Activated T-cell treated with anti-CD3 and anti-CD28 coated beads, Interleukin-2, amount 50 U/mL, for 72 hours (primary cell): Measurements from ENCODE around the gene SF3B5. TPM values are rescaled to one million over a fixed set of nuclear protein-coding genes. Genes with fewer than 3 reads are reported as not detected.

Source experiments
- ATAC-seq, 2 donors: fragments of 150-1000 bp; cut with Tn5 transposase; replicated peaks in 1 of 2; 2 replicates each; pipeline ENCODE4 v1.10.0; 2021; ENCODE audit warnings: moderate library complexity in 2 of 2, mild to moderate bottlenecking in 1 of 2
- DNase-seq, 2 donors: peaks; one replicate each; pipeline ENCODE4 v3.0.0; 2021 to 2022; ENCODE audit warnings: mixed read lengths in 1 of 2
- H3K27ac Mint-ChIP-seq: one replicate; pipeline ENCODE4 v1.8.0; 2022; ENCODE audit warnings: mild to moderate bottlenecking, moderate library complexity, mixed read lengths
- H3K27me3 Mint-ChIP-seq: one replicate; pipeline ENCODE4 v1.8.0; 2022; ENCODE audit warnings: low read depth, mixed read lengths
- H3K36me3 Mint-ChIP-seq, 2 donors: one replicate each; pipeline ENCODE4 v1.8.0; 2022; ENCODE audit warnings: mixed read lengths in 2 of 2, mild to moderate bottlenecking in 1 of 2; ENCODE audit not compliant: insufficient read depth in 2 of 2
- H3K4me1 Mint-ChIP-seq: one replicate; pipeline ENCODE4 v1.8.0; 2022; ENCODE audit warnings: low read depth, mixed read lengths
- H3K4me3 Mint-ChIP-seq, 2 donors: one replicate each; pipeline ENCODE4 v1.8.0; 2022; ENCODE audit warnings: mild to moderate bottlenecking in 2 of 2, mixed read lengths in 2 of 2, moderate library complexity in 2 of 2
- H3K9me3 Mint-ChIP-seq, 2 donors: one replicate each; pipeline ENCODE4 v1.8.0; 2022; ENCODE audit warnings: mixed read lengths in 2 of 2
- total RNA-seq, 2 donors: library from RNA; stranded (reverse); gene quantifications; one replicate each; pipeline ENCODE4 v1.2.3, GENCODE V29; 2022

The SF3B5 gene
- total RNA-seq, 2 donors from 2014 or later = 126 to 141 TPM

- H3K27me3 Mint-ChIP-seq = no peaks in the 10 kb centered on the region
Observed at GRCh38 chr6:144129469-144129868, 34.1 kb upstream of the SF3B5 start.

DNA sequence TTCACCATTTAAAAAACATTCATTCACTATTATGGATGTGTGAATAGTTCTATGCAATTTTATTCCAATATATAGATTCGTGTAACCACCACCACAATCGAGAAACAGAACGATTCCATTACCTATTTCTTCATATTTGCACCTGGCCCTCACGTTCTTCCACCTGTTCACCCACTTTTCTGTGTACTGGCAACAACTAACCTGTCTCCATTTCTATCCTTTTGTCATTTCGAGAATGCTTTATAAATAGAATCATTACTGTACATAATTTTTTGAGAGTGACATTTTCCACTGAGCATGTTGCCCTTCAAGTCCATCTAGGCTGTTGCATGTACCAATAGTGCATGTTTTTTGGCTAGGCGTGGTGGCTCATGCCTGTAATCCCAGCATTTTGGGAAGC lies 31.7 kb upstream of the SF3B5 start:
- ATAC-seq = no peak
- DNase-seq = no peak
- Mint-ChIP-seq H3K9me3 (peaks cover 0 to 2% of the 10 kb centered on the region in 2 donors), H3K4me3 (no peak overlapping the region), H3K4me1 (peaks cover 29% of the 10 kb centered on the region), H3K36me3 (peaks cover 0 to 2% of the 10 kb centered on the region in 2 donors), H3K27ac (no peak overlapping the region), H3K27me3 (no peaks in the 10 kb centered on the region)

More at GRCh38 chr6:144129469-144129868, 34.1 kb upstream of the SF3B5 start:
- Mint-ChIP-seq H3K4me3 (peak overlapping the region in 1 of 2 donors; percentile 5), H3K36me3 (no peaks in the 10 kb centered on the region), H3K4me1 (peaks cover 45% of the 10 kb centered on the region), H3K9me3 (peaks cover 0 to 2% of the 10 kb centered on the region in 2 donors), H3K27ac (no peak overlapping the region)
- no peak for DNase-seq
- no peak for ATAC-seq

DNA sequence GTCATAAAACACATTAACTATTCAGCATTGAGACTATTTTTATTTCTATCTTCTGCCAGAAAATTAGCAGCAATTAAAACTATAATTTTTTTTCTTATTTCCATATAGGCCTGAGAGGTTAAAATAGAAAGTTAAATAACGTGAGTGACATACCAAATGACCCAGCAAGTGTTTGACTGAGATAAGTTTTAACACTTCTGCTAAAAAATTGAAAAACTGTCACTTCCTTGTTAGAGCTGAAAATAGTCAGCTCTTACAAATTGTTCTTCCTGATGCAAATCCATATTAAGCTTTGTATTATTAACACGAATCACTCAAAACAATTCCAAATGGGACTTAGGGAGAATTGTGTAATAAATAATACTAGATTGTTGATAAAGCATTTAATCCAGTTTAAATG lies 28.5 kb upstream of the SF3B5 start:
- H3K4me1 Mint-ChIP-seq = peaks cover under 1% of the 10 kb centered on the region
- H3K27ac Mint-ChIP-seq = no peak overlapping the region
- ATAC-seq (no peak), DNase-seq (no peak)
- peaks cover 0 to 2% of the 10 kb centered on the region in 2 donors for H3K36me3 Mint-ChIP-seq
- H3K9me3 Mint-ChIP-seq = peaks cover 0 to 2% of the 10 kb centered on the region in 2 donors
- H3K27me3 Mint-ChIP-seq = no peaks in the 10 kb centered on the region
- H3K4me3 Mint-ChIP-seq = no peak overlapping the region

DNA sequence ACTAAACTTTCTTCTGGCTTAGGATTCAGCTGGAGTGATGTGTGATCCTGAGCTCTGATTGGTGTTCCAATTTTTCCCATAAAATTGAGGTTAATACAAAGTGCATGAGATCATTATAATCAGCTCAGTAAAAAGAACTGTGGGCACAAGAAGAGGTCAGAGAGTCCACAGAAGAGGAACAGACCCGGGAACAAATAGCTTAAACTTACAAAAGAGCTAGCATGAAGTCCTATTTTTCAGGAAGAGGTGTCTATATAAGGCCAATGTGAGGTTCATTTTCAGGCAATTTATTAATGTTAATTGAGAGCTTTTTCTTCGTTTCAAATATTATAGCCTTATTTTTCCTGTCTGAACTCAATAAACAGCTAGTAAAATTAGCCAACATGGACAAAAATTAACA lies 28.0 kb upstream of the SF3B5 start:
- peaks cover 0 to 2% of the 10 kb centered on the region in 2 donors for H3K9me3 Mint-ChIP-seq
- DNase-seq (no peak), ATAC-seq (no peak)
- no peaks in the 10 kb centered on the region for H3K27me3 Mint-ChIP-seq
- H3K27ac Mint-ChIP-seq = no peak overlapping the region
- H3K4me1 Mint-ChIP-seq = no peaks in the 10 kb centered on the region
- H3K36me3 Mint-ChIP-seq = peaks cover 0 to 2% of the 10 kb centered on the region in 2 donors
- H3K4me3 Mint-ChIP-seq = no peak overlapping the region

- no peaks in the 10 kb centered on the region for H3K4me1 Mint-ChIP-seq
- H3K36me3 Mint-ChIP-seq = peaks cover 0 to 2% of the 10 kb centered on the region in 2 donors
- DNase-seq = no peak
- no peak overlapping the region for H3K4me3 Mint-ChIP-seq
- H3K27ac Mint-ChIP-seq = no peak overlapping the region
- H3K27me3 Mint-ChIP-seq = no peaks in the 10 kb centered on the region
- H3K9me3 Mint-ChIP-seq = peaks cover 0 to 2% of the 10 kb centered on the region in 2 donors
- no peak for ATAC-seq
Observed at GRCh38 chr6:144122861-144123260, 27.5 kb upstream of the SF3B5 start.

DNA sequence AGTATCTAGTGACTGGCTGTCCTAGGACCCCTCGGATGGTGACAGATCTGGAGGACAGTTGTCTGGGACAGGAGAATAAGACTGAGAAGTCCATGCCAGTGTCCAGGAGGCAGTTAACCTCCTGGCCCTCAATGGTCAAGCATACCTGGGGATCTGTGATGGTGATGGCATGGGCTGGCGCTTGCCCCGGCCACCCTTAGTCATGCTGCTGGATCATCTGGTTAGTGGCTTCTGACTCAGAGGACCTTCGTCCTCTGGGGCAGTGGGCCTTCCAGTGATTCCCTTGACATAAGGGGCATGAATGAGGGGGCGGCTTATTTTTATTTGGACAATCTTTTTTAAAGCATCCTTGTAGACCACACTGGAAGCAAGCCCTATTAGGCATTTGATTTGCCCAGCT lies 24.0 kb upstream of the SF3B5 start:
- H3K4me3 Mint-ChIP-seq = no peak overlapping the region
- H3K27ac Mint-ChIP-seq = no peak overlapping the region
- no peak for ATAC-seq
- peaks cover 0 to 2% of the 10 kb centered on the region in 2 donors for H3K36me3 Mint-ChIP-seq
- peaks cover 2% of the 10 kb centered on the region in 2 donors for H3K9me3 Mint-ChIP-seq
- no peaks in the 10 kb centered on the region for H3K4me1 Mint-ChIP-seq
- no peaks in the 10 kb centered on the region for H3K27me3 Mint-ChIP-seq
- DNase-seq = no peak

DNA sequence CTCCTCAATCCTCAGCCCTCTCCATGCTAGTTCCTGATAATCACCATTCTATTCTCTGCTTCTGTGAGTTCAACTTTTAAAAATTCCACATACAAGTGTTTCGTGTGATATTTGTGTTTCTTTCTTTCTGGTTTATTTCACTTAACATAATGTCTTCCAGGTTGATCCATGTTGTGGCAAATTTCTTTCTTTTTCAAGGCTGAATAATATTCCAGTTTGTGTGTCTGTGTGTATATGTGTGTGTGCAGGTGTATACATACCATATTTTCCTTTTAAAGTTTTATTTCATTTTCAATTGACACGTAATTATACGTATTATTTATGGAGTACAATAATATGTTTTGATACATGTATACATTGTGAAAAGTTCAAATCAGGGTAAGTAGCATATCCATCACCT lies 19.8 kb upstream of the SF3B5 start:
- Mint-ChIP-seq H3K4me1 (no peaks in the 10 kb centered on the region), H3K27ac (peak overlapping the region; percentile 34), H3K4me3 (no peak overlapping the region), H3K9me3 (peaks cover 0 to 2% of the 10 kb centered on the region in 2 donors), H3K27me3 (no peaks in the 10 kb centered on the region), H3K36me3 (no peaks in the 10 kb centered on the region)
- ATAC-seq (no peak), DNase-seq (no peak)

- ATAC-seq = no peak
- Mint-ChIP-seq H3K27me3 (no peaks in the 10 kb centered on the region), H3K4me3 (no peak overlapping the region), H3K4me1 (no peaks in the 10 kb centered on the region), H3K27ac (no peak overlapping the region), H3K9me3 (peaks cover 0 to 2% of the 10 kb centered on the region in 2 donors), H3K36me3 (no peaks in the 10 kb centered on the region)
- no peak for DNase-seq
Observed at GRCh38 chr6:144113366-144113765, 18.0 kb upstream of the SF3B5 start.

GRCh38 chr6:144110210-144110609 lies 14.8 kb upstream of the SF3B5 start:
- Mint-ChIP-seq H3K4me1 (peaks cover 10% of the 10 kb centered on the region), H3K27ac (no peak overlapping the region), H3K9me3 (no peaks in the 10 kb centered on the region), H3K27me3 (no peaks in the 10 kb centered on the region), H3K4me3 (no peak overlapping the region), H3K36me3 (no peaks in the 10 kb centered on the region)
- DNase-seq = no peak
- no peak for ATAC-seq

DNA sequence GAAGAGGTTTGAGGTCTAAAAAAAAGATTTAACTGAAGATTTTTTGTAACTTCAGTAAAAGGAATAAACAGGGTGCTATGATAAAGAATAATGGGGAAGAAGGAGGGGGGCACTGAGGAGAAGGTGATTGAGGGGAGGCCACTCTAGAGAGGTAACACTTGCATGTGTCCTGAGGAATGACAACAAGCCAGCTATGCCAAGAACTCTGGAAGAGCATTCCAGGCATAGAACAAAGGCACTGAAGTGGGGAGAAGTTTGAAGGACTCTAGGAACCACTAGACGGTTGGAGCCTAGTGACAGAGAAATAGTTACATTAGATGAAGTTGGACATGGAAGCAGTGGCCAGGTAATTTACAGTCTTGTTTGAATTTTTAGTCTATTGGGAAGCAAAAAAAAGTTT lies 10.8 kb upstream of the SF3B5 start:
- H3K4me1 Mint-ChIP-seq = peaks cover 14% of the 10 kb centered on the region
- H3K27ac Mint-ChIP-seq = peak overlapping the region; percentile 10
- H3K36me3 Mint-ChIP-seq = no peaks in the 10 kb centered on the region
- ATAC-seq (no peak), DNase-seq (no peak)
- no peaks in the 10 kb centered on the region for H3K27me3 Mint-ChIP-seq
- no peak overlapping the region for H3K4me3 Mint-ChIP-seq
- H3K9me3 Mint-ChIP-seq = no peaks in the 10 kb centered on the region

DNA sequence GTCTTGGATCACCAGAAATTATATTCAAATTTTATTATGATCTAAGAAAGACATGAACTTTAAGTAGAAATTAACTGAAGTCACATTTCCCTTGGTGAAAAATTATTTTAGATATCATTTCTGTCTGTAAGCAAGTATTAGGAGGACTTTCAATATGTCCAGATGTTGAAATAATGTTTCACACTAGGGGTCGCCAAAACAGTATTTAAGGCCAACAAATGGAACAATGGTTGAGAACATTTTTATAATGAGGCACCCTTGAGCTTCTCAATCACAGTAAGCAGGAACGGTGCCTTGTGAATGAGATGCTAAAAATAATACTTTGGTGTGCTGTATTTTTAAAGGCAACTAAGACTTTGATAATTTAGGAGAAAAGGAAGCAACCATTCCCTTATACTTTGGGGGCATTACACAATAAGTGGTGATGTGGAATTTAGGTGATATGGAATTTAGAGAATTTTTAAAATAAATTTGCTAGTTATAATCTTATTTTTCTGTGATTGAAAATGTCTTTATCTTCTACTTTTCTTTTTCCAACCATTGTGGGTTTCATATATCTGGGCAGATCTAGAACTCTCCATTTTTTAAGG lies 9.6 kb upstream of the SF3B5 start:
- no peak overlapping the region for H3K4me3 Mint-ChIP-seq
- H3K27ac Mint-ChIP-seq = peak overlapping the region; percentile 14
- H3K27me3 Mint-ChIP-seq = no peaks in the 10 kb centered on the region
- DNase-seq (peak; percentile 31 to 52), ATAC-seq (peak; percentile 57 to 65)
- no peaks in the 10 kb centered on the region for H3K9me3 Mint-ChIP-seq
- no peaks in the 10 kb centered on the region for H3K36me3 Mint-ChIP-seq
- peaks cover 14% of the 10 kb centered on the region for H3K4me1 Mint-ChIP-seq

- Mint-ChIP-seq H3K27ac (peak overlapping the region; percentile 14), H3K36me3 (no peaks in the 10 kb centered on the region), H3K4me1 (peaks cover 14% of the 10 kb centered on the region), H3K4me3 (no peak overlapping the region), H3K27me3 (no peaks in the 10 kb centered on the region), H3K9me3 (no peaks in the 10 kb centered on the region)
- DNase-seq (no peak), ATAC-seq (no peak)
Observed at GRCh38 chr6:144104488-144104887, 9.1 kb upstream of the SF3B5 start.

DNA sequence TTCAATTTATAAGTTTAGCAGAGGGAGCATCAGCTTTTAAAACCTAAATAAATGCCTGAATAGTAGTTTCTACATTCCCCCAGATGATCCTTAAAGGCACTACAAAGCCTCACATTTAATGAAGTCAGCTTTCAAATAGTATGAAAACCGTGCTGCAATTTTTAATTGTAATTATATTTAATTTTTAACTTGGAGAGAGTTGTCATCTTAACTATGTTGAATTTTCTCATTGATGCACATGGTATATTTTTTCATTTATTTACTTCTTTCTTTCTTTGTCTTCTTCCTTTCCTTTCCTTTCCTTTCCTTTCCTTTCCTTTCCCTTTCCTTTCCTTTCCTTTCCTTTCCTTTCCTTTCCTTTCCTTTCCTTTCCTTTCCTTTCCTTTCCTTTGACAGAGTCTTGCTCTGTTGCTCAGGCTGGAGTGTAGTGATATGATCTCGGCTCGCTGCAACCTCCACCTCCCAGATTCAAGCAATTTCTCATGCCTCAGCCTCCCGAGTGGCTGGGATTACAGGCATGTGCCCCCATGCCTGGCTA lies 7.7 kb upstream of the SF3B5 start:
- H3K27me3 Mint-ChIP-seq = no peaks in the 10 kb centered on the region
- H3K36me3 Mint-ChIP-seq = no peaks in the 10 kb centered on the region
- DNase-seq (no peak), ATAC-seq (no peak)
- H3K4me1 Mint-ChIP-seq = peaks cover 19% of the 10 kb centered on the region
- no peak overlapping the region for H3K27ac Mint-ChIP-seq
- H3K9me3 Mint-ChIP-seq = no peaks in the 10 kb centered on the region
- H3K4me3 Mint-ChIP-seq = no peak overlapping the region

GRCh38 chr6:144098993-144099392 lies 3.6 kb upstream of the SF3B5 start:
- Mint-ChIP-seq H3K4me1 (peaks cover 23% of the 10 kb centered on the region), H3K4me3 (no peak overlapping the region), H3K36me3 (peaks cover 2 to 5% of the 10 kb centered on the region in 2 donors), H3K9me3 (no peaks in the 10 kb centered on the region), H3K27me3 (no peaks in the 10 kb centered on the region), H3K27ac (no peak overlapping the region)
- ATAC-seq (no peak), DNase-seq (no peak)
